ENCODE results near the gene PERM1. TPM values are rescaled to one million over a fixed set of nuclear protein-coding genes. Genes with fewer than 3 reads are reported as not detected.
"Not testable (repeated sequence)": the region's sequence is repeated elsewhere in the genome, so short reads cannot be mapped to it uniquely, and the experiment has no call there.

PERM1 gene, protein sequence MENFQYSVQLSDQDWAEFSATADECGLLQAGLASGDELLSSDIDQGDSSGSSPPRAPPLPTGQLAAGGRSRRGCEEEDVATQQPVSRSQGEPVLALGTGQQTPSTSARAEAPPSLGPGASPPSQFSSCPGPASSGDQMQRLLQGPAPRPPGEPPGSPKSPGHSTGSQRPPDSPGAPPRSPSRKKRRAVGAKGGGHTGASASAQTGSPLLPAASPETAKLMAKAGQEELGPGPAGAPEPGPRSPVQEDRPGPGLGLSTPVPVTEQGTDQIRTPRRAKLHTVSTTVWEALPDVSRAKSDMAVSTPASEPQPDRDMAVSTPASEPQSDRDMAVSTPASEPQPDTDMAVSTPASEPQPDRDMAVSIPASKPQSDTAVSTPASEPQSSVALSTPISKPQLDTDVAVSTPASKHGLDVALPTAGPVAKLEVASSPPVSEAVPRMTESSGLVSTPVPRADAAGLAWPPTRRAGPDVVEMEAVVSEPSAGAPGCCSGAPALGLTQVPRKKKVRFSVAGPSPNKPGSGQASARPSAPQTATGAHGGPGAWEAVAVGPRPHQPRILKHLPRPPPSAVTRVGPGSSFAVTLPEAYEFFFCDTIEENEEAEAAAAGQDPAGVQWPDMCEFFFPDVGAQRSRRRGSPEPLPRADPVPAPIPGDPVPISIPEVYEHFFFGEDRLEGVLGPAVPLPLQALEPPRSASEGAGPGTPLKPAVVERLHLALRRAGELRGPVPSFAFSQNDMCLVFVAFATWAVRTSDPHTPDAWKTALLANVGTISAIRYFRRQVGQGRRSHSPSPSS
- not detected for total RNA-seq

DNA sequence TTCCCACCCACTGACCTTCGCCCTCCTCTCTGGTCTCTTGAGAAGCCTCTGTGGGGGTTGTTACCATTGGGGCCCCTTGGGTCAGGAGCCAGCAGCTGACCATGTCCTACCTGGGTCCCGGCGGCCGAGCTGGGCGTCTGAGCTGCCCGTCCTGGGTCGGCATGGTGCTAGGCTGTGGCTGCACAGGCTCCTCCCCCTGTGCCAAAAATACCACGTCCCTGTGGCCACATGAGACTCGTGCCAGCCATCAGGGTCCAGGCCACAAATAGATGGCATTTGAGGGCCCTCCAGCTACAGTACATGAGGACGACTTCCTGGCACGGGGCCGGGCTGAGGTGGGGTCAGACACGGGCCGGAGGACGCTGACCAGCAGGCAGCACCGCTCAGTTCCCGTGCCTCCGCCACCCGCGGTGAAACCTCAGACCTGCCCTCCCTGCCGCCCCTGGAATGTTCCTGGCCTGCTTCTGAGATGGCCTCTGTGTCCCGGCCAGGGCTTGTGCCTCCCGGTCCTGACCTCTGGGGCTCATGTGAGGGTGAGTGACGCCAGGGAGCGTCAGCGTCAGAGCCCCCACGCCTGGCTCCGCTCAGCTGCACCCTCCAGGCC, at the start of gene PERM1:
Gene PERM1, minus strand, starts transcription at position 139 of the 604 bp plus-strand sequence. CDS start 1,064 bp downstream, outside the sequence.
- no peaks in the 10 kb centered on the region for H3K9me3 Mint-ChIP-seq
- H3K27me3 Mint-ChIP-seq: peaks cover 27% of the 10 kb centered on the region
- no peak for DNase-seq
- no peak within 1 kb of the TSS for H3K27ac Mint-ChIP-seq
- no peaks in the 10 kb centered on the region for H3K36me3 Mint-ChIP-seq
- H3K4me3 Mint-ChIP-seq: no peak within 1 kb of the TSS
- H3K4me1 Mint-ChIP-seq: no peaks in the 10 kb centered on the region

GRCh38 chr1:1030867-1031658, 49.2 kb upstream of the PERM1 start:
- not testable (repeated sequence) for H3K27ac Mint-ChIP-seq, H3K27me3 Mint-ChIP-seq, DNase-seq, H3K9me3 Mint-ChIP-seq, H3K4me3 Mint-ChIP-seq, H3K36me3 Mint-ChIP-seq
- peaks cover 12% of the 10 kb centered on the region for H3K4me1 Mint-ChIP-seq

- Mint-ChIP-seq H3K36me3 (no peaks in the 10 kb centered on the region), H3K9me3 (no peaks in the 10 kb centered on the region), H3K4me3 (no peak overlapping the region), H3K4me1 (peaks cover 7% of the 10 kb centered on the region), H3K27me3 (peaks cover 3% of the 10 kb centered on the region), H3K27ac (no peak overlapping the region)
- DNase-seq: no peak
Observed at GRCh38 chr1:1027791-1028190, 45.9 kb upstream of the PERM1 start.

- Mint-ChIP-seq H3K27ac (no peak overlapping the region), H3K27me3 (peaks cover 4% of the 10 kb centered on the region), H3K4me1 (no peaks in the 10 kb centered on the region), H3K4me3 (no peak overlapping the region), H3K36me3 (no peaks in the 10 kb centered on the region), H3K9me3 (no peaks in the 10 kb centered on the region)
- DNase-seq: no peak
Observed at GRCh38 chr1:1026599-1027413, 44.9 kb upstream of the PERM1 start.

GRCh38 chr1:1025730-1026129, 43.8 kb upstream of the PERM1 start:
- H3K27me3 Mint-ChIP-seq: peaks cover 4% of the 10 kb centered on the region
- no peak for DNase-seq
- no peak overlapping the region for H3K27ac Mint-ChIP-seq
- no peak overlapping the region for H3K4me3 Mint-ChIP-seq
- no peaks in the 10 kb centered on the region for H3K36me3 Mint-ChIP-seq
- no peaks in the 10 kb centered on the region for H3K4me1 Mint-ChIP-seq
- H3K9me3 Mint-ChIP-seq: no peaks in the 10 kb centered on the region

DNA sequence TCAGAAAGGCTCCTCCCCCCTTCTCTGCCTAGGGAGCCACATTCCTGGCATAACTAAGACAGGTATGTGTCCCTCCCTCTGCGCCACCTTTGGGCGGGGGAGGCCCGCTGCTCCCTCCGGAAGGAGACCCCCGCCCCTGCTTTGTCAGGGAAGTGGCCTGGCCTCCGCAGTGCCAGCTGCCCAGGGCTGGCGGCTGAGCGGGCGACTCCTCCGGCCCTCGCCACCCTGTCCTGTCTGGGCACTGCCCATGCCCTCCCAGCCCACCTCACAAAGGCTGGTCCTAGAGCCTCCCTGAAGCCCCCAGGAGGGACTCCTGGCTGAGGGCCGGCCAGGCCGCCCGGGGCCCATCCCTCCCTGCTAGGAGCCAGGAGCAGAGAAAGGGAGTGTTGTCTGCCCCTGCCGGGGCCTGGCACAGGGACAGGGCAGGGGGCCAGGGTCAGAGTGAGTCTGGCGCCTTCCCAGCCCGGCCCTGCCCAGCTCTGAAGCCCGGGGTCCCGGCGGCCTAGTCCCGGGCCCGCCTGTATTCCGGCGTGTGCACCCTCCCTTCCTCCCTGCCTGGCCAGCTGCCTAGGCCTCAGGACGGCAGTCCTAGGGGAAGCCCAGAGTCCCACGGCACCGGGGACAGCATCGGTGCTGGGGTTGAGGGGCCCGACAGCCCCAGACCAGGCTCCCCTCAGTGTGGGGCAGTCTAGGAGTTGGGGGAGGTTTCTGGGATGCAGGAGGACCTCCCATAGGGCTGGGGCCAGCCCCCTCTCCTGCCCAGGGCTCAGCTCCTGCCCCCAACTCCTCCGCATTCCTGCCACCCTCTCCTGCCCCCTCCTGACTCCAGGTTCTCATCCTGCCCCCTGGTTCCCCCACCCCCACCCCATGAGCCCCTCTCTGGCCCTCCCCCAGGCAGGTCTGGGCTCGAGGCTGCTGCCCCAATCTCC, 43.1 kb upstream of the PERM1 start:
- no peaks in the 10 kb centered on the region for H3K9me3 Mint-ChIP-seq
- no peak for DNase-seq
- H3K27me3 Mint-ChIP-seq: peaks cover 4% of the 10 kb centered on the region
- no peaks in the 10 kb centered on the region for H3K4me1 Mint-ChIP-seq
- H3K27ac Mint-ChIP-seq: no peak overlapping the region
- H3K4me3 Mint-ChIP-seq: no peak overlapping the region
- H3K36me3 Mint-ChIP-seq: no peaks in the 10 kb centered on the region

DNA sequence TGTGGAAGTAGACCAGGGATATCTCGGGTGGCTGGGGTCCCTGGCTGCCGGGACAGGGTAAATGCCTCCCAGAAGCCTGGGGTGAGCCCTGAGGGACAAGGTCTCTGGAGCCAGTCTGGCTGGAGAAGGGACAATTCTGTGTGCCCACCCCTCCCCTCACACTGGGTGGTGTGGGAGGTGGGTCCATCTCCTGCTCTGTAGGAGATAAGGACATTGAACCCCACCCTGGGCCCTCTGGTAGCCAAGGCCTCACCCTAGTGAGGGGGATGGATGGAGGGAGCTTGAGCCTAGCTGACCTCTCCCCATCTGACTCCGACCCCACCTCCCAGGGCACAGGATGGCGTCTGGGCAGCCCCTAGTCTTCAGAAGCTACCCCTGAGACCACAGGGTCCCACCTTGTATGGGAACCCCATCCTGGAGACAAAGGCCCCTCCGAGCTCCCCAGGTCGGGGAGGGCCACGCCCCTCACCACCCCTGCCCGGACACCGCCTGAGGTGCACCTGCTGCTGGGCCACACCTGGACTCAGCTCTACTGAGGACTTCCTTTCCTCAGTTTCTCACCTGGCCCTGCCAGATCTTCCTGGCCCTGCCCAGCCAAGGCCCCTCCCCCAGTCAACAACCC, 42.4 kb upstream of the PERM1 start:
- Mint-ChIP-seq H3K4me1 (no peaks in the 10 kb centered on the region), H3K27me3 (peaks cover 4% of the 10 kb centered on the region), H3K27ac (no peak overlapping the region), H3K4me3 (no peak overlapping the region), H3K36me3 (no peaks in the 10 kb centered on the region), H3K9me3 (no peaks in the 10 kb centered on the region)
- DNase-seq: no peak

GRCh38 chr1:1023700-1024099, 41.8 kb upstream of the PERM1 start:
- DNase-seq: no peak
- H3K4me3 Mint-ChIP-seq: no peak overlapping the region
- no peaks in the 10 kb centered on the region for H3K36me3 Mint-ChIP-seq
- no peaks in the 10 kb centered on the region for H3K9me3 Mint-ChIP-seq
- H3K27me3 Mint-ChIP-seq: peaks cover 4% of the 10 kb centered on the region
- H3K27ac Mint-ChIP-seq: no peak overlapping the region
- H3K4me1 Mint-ChIP-seq: no peaks in the 10 kb centered on the region

DNA sequence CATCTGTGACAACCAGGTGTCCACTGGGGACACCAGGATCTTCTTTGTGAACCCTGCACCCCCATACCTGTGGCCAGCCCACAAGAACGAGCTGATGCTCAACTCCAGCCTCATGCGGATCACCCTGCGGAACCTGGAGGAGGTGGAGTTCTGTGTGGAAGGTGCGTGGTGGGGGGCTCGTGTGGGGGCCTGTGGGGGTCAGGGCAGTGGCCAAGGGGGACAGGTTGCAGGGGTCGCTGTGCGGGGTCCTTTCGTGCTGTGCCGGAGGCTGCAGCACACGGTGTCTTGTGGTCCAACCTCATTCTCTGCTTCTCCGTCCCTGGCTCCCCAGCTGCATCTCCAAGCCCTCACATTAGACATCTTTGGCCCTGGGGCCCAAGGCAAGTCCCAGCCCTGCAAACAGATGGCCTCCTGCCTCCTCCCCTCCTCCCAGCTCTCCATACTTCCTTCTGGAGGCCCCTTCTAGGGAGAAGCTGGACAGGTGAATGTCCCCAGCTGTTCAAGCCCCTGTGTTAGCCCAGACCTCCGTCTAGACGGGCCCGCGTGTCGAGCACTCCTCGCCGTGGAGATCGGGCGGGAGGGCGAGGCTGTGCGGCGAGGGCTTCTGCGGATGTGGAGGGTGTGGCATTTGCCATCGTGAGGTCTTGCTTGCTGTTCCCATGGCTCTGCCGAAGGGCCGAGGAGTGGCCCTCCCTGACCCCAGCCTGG, 40.6 kb upstream of the PERM1 start:
- no peaks in the 10 kb centered on the region for H3K9me3 Mint-ChIP-seq
- H3K4me3 Mint-ChIP-seq: no peak overlapping the region
- no peaks in the 10 kb centered on the region for H3K4me1 Mint-ChIP-seq
- peaks cover 4% of the 10 kb centered on the region for H3K27me3 Mint-ChIP-seq
- DNase-seq: no peak
- H3K27ac Mint-ChIP-seq: no peak overlapping the region
- H3K36me3 Mint-ChIP-seq: no peaks in the 10 kb centered on the region

- H3K4me1 Mint-ChIP-seq: peaks cover 4% of the 10 kb centered on the region
- no peak overlapping the region for H3K27ac Mint-ChIP-seq
- H3K4me3 Mint-ChIP-seq: no peak overlapping the region
- peaks cover 3% of the 10 kb centered on the region for H3K36me3 Mint-ChIP-seq
- no peaks in the 10 kb centered on the region for H3K9me3 Mint-ChIP-seq
- DNase-seq: no peak
- H3K27me3 Mint-ChIP-seq: peaks cover 4% of the 10 kb centered on the region
Observed at GRCh38 chr1:1021920-1022259, 40.0 kb upstream of the PERM1 start.

GRCh38 chr1:1021010-1021919, 39.4 kb upstream of the PERM1 start:
- Mint-ChIP-seq H3K27me3 (peaks cover 4% of the 10 kb centered on the region), H3K4me3 (peak overlapping the region; percentile 40), H3K27ac (no peak overlapping the region), H3K9me3 (no peaks in the 10 kb centered on the region), H3K36me3 (peaks cover 3% of the 10 kb centered on the region), H3K4me1 (peaks cover 4% of the 10 kb centered on the region)
- DNase-seq: no peak
